Suprapubic skin (tissue), 4 donors: Measurements from ENCODE around the gene AGAP3.

Experiments
- CTCF ChIP-seq, 2 donors: fragments of 200-600 bp in 1 of 2; fragments of 450-650 bp in 1 of 2; sonication (generic) in 1 of 2; IDR thresholded peaks; one replicate each; pipeline ENCODE4 v1.5.1; 2016 to 2019; ENCODE audit warnings: antibody characterized with exemption in 2 of 2, mild to moderate bottlenecking in 1 of 2, moderate library complexity in 1 of 2
- EP300 ChIP-seq: sonication (generic); formaldehyde crosslinking; IDR thresholded peaks from one replicate; pipeline ENCODE4 v1.6.1; 2017; ENCODE audit warnings: antibody characterized with exemption
- POLR2A ChIP-seq, 2 donors: fragments of 450-650 bp; IDR thresholded peaks; one replicate each; pipeline ENCODE4 v1.6.1; 2017; ENCODE audit warnings: antibody characterized with exemption in 2 of 2, mild to moderate bottlenecking in 2 of 2, moderate library complexity in 2 of 2
- POLR2AphosphoS5 ChIP-seq, 3 donors: sonication (generic); formaldehyde crosslinking; IDR thresholded peaks; one replicate each; pipeline ENCODE4 v1.6.1; 2017; ENCODE audit warnings: antibody characterized with exemption in 3 of 3

GRCh38 chr7:151125846-151126481, 39.7 kb downstream of the AGAP3 start:
- TF ChIP-seq CTCF (IDR thresholded peaks at IDR 0.05): no peak
- TF ChIP-seq POLR2AphosphoS5 (IDR thresholded peaks at IDR 0.05): no peak
- TF ChIP-seq POLR2A (IDR thresholded peaks at IDR 0.05): no peak
- no peak for TF ChIP-seq EP300
